Fibroblast of skin of left biceps (primary cell): ENCODE data around the gene WDR93.
"Not testable (repeated sequence)": the region's sequence is repeated elsewhere in the genome, so short reads cannot be mapped to it uniquely, and the experiment has no call there.

Experiments used
- DNase-seq, 2 experiments: peaks; one replicate each; pipeline ENCODE4 v3.0.0-alpha.2; 2013; ENCODE audit warnings: low read depth in 2 of 2

WDR93 gene

DNA sequence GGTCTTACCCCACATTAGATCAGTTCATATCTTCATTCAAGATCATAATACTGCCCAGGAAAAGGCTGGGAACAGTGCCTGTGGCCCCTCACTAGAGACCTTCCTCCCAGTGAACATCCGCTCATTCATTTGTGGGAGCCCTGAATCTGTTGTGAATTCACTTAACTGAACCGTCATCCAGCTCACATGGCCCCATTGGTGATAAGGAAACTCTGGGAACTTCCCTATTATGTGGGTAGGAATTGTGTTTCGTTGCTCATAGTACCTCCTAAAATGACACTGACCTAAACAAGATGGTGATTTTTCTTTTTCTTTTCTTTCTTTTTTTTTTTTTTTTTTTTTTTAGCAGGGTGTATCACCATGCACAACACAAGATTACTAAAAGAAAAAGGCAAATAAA is 78.8 kb downstream of the WDR93 start:
- DNase-seq = no peak

- no peak for DNase-seq
Measured at GRCh38 chr15:89770041-89770440, 79.4 kb downstream of the WDR93 start.

DNA sequence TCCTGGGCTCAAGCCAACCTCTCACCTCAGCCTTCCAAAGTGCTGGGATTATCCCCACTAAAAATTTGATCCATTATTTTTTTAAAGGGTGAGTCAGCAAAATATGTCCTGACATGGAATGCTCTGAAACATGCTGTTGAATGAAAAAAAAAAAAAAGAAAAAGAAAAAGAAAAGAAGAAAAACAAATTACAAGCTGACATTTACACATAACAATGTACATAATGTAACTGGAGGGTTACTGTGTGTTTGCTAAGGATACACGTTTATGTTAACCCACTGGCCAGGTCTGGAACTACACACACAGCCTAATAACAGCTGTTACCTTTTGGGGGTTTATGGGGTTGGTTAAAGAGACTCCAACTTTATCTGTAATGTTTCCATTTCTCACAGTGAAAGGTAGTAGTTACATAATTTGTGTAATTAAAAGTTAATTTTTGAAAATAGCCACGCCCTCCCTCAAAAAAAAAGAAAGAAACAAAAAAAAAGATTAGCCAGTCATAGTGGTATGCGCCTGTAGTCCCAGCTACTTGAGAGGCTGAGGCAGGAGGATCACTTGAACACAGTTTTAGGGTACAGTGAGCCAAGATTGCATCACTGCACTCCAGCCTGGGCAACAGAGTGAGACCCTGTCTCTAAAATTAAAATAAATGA is 82.4 kb downstream of the WDR93 start:
- DNase-seq = no peak

DNA sequence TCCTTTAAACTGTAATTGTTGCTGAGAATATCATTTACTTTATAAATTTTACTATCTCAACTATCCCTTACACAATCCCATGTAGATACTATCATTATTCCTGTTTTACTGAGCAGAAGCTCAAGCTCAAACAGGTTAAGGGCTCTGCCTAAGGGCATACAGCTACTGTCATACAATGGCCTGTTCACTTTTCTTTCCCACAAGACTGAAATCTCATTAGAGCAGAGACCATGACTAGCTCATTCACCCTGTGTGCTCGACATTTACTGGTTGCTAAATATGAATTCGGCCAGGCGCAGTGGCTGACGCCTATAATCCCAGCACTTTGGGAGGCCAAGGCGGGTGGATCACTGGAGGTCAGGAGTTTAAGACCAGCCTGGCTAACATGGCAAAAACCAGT is 83.9 kb downstream of the WDR93 start:
- DNase-seq = no peak

GRCh38 chr15:89775815-89776214 is 85.2 kb downstream of the WDR93 start:
- DNase-seq = no peak

DNA sequence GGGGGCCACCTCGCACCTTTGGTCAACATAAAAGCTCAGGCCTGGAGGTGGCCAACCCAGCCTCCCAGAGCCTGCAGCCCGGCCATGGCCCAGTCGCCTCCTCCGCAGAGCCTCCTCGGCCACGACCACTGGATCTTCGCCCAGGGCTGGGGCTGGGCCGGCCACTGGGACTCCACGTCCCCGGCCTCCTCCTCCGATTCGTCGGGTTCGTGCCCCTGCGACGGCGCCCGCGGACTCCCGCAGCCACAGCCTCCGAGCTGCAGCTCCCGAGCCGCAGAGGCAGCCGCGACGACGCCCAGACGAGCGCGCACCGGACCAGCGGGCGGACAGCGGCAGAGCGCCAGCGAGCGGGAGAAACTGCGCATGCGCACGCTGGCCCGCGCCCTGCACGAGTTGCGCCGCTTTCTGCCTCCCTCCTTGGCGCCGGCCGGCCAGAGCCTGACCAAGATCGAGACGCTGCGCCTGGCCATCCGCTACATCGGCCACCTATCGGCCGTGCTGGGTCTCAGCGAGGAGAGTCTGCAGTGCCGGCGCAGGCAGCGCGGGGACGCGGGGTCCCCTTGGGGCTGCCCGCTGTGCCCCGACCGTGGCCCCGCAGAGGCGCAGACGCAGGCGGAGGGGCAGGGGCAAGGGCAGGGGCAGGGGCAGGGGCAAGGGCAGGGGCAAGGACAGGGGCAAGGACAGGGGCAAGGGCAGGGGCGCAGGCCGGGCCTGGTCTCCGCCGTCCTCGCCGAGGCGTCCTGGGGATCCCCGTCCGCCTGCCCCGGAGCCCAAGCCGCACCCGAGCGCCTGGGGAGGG is 85.9 kb downstream of the WDR93 start, which contains the start of gene MESP2:
Gene MESP2 (plus strand): TSS at position 59 of the 799 bp plus-strand sequence. CDS start 26 bp downstream, at position 85.
- no peak for DNase-seq

GRCh38 chr15:89777073-89777751 is 86.6 kb downstream of the WDR93 start:
- no peak for DNase-seq

- no peak for DNase-seq
Measured at GRCh38 chr15:89777782-89778380, 87.3 kb downstream of the WDR93 start.

DNA sequence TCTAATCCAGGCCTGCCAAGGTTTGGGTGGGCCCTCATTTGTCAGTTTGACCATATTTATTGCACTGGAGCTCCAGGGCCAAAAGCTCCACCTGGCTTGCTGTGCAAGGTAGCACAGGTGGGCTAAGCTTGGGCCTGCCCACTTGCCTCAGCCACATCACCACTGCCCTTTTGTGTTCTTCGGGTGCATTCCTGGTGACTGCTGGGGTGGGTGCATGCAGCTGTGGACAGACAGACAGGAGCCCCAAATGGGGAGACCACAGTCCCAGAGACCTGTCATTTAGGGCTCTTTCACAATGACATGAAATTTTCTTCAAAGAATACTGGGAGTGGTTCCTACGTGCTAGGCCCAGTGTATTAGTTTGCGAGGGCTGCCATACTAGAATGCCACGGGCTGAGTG is 88.2 kb downstream of the WDR93 start:
- DNase-seq = no peak

DNA sequence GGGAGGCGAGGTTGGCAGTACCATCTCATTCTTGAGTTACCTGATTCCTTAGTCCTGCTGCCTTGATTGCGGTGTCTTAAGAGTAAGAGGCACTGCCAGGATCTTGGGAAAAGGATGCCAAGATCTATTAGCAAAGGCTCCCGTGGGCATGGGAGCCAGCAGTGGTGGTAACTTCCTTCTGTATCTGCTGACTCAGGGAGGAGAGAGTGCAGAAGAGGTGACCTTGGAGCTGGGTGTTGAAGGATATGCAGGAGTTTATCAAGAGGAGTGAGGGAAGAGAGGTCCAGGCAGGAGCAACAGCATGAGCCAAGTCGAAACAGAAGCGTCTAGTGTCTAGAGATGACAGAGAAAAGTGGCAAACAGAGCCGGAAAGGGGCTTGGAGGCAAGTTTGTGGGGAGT is 90.0 kb downstream of the WDR93 start:
- no peak for DNase-seq

DNA sequence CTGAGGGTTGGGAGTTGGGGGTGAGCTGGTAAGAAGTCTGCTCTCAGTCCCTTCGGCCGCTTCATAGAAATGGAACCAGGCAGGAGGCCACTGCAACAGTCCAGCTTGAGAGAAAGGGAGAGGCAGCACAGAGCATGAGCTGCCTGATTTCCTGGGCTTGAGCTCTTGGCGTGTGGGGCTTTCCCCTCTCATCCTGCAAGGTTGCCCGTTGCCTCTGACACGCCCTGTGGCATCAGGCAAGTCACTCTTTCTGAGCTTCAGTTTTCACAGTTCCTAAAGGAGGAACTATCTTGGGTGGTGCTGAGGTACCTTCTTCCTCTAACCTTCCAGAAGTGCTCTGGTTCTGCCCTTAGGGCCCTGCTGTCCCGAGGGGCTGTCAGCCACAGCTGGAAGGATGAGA is 90.4 kb downstream of the WDR93 start:
- DNase-seq = no peak

DNA sequence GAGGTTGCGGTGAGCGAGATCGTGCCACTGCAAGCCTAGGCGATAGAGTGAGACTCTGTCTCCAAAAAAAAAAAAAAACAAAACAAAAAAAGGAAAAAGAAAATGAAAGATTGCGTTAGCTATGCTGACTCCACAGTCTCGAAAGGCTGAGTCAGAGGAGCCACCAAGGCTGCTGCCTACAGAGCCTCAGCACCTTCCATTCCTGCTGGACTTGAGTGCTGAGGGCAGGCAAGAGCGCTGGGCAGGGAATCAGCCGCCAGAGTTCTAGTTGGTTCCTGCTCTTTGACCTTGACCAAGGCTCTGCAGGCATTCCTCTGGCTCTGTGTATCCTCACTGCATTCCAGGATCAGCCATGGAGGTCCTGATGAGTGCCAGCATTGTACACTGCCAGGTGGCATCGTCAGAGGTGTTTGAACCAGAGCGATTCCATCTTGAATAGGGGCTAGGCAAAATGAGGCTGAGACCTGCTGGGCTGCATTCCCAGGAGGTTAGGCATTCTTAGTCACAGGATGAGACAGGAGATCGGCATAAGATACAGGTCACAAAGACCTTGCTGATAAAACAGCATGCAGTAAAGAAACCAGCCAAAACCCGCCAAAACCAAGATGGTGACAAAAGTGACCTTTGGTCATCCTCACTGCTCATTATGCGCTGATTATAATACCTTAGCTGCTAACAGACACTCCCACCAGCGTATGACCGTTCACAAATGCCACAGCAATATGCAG is 91.4 kb downstream of the WDR93 start:
- DNase-seq = no peak

GRCh38 chr15:89782619-89782950 is 92.0 kb downstream of the WDR93 start:
- DNase-seq = not testable (repeated sequence)

GRCh38 chr15:89783111-89783860 is 92.7 kb downstream of the WDR93 start:
- DNase-seq = no peak

DNA sequence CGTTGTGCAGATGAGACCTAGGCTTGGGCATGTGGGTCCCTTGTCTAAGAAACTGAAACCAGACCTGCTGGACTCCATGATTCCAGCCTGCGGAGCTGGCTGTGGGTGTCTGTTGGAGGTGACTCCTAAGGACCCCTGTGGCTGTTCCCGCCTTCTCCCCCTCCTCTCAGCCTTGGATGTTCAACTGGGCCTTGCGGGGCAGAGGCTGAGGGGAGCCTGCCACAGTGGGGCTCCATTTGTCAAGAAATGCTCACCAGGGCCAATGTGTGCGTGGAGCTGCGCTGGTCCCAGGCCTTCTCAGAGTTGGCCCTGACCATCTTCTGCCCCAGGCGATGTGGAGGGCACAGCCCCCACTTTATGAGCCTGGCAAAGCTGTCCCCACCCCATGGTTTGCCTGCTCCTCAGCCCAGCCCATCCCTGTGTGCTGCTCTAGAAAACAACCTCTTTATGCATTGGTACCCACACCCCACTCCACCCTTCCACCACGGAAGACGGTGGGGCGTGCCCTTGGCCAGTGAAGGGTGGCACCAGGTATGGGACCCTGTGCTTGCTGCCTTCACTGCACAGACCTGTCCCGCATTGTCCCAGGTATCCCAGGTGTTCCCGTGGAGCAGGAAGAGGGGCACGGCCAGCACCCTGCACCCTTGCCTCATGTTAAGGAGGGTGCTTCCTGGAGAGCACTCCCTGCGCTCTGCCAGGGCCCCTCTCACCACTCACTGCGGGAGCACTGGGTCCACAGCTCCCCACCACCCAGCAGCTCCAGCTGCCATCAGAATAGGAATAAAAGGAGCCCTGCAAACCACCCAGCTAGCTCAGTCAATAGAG is 93.5 kb downstream of the WDR93 start:
- no peak for DNase-seq

- DNase-seq = no peak
Measured at GRCh38 chr15:89784686-89784960, 94.0 kb downstream of the WDR93 start.

GRCh38 chr15:89785064-89785773 is 94.6 kb downstream of the WDR93 start:
- DNase-seq = no peak

GRCh38 chr15:89785774-89786140 is 95.1 kb downstream of the WDR93 start:
- peak; percentile 61 to 63 for DNase-seq

DNA sequence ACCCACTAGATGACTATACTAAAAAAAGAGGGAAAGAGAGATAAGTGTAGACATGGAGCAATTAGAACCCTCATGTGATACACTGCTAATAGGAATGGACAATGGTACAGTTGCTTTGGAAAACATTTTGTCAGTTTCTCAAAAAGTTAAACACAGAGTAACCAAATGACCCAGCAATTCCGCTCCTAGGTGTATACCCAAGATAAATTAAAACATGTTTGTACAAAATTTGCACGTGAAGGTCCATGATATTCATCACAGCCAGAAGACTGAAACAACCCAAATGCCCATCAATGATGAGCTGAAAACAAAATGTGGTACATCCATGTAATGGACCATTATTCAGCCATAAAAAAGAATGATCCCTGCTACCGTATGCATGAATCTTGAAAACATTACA is 97.3 kb downstream of the WDR93 start:
- DNase-seq = no peak

DNA sequence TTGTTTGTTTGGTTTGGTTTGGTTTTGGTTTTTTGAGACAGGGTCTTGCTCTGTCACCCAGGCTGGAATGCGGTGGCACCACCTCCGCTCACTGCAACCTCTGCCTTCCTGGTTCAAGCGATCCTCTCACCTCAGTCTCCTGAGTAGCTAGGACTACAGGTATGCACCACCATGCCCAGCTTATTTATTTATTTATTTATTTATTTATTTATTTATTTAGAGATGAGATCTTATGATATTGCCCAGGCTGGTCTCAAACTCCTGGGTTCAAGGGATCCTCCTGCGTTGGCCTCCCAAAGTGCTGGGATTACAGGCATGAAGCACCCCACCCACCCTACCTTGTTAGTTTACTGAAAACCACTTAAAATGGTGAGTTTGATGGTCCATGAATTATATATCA is 98.0 kb downstream of the WDR93 start:
- not testable (repeated sequence) for DNase-seq
